ENCODE data around the gene CX3CR1. TPM values are rescaled to one million over a fixed set of nuclear protein-coding genes. Genes with fewer than 3 reads are reported as not detected.

The CX3CR1 gene
- polyA plus RNA-seq, 4 donors, result 0.06 to 3.7 TPM; not detected in 2

DNA sequence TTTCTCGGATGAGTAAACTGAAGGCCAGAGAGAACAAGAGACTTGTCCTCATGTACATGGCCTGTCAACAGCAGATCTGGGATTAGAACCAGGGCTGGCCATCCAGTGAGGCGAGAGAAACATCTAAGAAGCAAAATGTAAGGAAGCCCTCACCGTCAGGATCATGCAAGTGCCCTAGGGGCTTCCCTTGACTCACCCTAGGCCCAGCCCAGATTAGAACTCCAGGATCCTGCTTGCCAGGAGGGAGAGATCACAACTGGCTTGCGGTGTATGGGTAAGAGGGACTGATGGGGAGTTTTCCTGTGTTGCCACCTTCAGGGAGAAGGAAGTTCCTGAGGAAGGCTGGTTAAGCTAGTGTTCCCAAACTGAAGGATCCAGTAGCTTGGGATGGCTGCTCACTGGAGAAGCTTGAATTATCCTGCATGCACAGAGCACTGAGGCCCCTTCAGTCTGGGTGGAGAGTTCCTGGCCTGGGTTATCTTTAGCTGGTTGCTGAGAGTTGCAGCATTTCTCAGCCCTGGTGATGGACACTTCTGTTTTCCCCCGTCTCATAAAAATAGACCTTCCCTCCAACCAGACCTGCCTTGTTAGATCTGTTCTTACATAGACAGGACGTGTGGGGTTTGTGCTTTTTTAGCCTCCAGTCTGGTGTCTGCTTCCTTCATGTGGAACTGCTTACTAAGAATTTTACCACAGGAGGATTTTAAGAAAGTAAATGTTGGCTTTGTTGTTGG lies 59.3 kb downstream of the CX3CR1 start:
- H3K4me3 ChIP-seq (ENCODE audit: low read depth in 1 of 3, low read length in 3 of 3), result no peak overlapping the region
- 64 to 71% (median 69%) methylated on average over 6 of the region's 6 CpGs for WGBS, 3 donors
- DNase-seq (no peak), FAIRE-seq (no peak)
- no peaks in the 10 kb centered on the region for H3K4me1 ChIP-seq (ENCODE audit: control insufficient read depth in 3 of 3, insufficient read depth in 2 of 3, low read depth in 1 of 3, low read length in 2 of 3)
- H3K9me3 ChIP-seq (ENCODE audit: control insufficient read depth in 2 of 2, insufficient read depth in 1 of 2, low read depth in 1 of 2, low read length in 1 of 2), result no peaks in the 10 kb centered on the region
- H3K36me3 ChIP-seq (ENCODE audit: control insufficient read depth in 3 of 3, insufficient read depth in 2 of 3, low read depth in 1 of 3, low read length in 3 of 3), result no peaks in the 10 kb centered on the region
- peaks cover 0 to 5% (median 0%) of the 10 kb centered on the region in 3 donors for H3K27me3 ChIP-seq (ENCODE audit: control insufficient read depth in 3 of 3, insufficient read depth in 3 of 3, low read length in 3 of 3)
- H3K27ac ChIP-seq (ENCODE audit: low read depth in 1 of 3, low read length in 2 of 3), result no peak overlapping the region

DNA sequence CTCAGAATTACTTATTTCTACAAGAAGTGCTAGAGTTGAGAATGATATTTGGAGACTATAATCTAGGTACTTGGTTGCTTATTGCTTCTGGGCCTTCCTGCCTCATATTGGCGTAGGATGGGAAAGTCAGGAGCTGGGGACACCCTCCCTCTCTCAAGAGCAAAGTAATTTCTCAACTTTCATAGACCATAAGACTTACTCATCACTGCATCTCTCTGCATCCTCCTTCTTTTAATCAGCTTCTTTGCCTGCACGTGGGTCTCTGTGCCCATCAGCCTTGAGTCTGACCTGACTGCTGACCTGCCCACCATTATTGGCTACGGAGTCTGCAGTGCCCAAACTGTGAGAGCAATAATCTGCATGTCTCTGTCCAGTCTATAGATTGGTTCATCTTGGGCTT lies 60.1 kb downstream of the CX3CR1 start:
- no peak for FAIRE-seq
- no peak for DNase-seq
- no peaks in the 10 kb centered on the region for H3K4me1 ChIP-seq (ENCODE audit: control insufficient read depth in 3 of 3, insufficient read depth in 2 of 3, low read depth in 1 of 3, low read length in 2 of 3)
- WGBS, 3 donors, result 80 to 88% (median 86%) methylated on average over 3 of the region's 3 CpGs
- no peak overlapping the region for H3K4me3 ChIP-seq (ENCODE audit: low read depth in 1 of 3, low read length in 3 of 3)
- H3K27ac ChIP-seq (ENCODE audit: low read depth in 1 of 3, low read length in 2 of 3), result no peak overlapping the region
- H3K9me3 ChIP-seq (ENCODE audit: control insufficient read depth in 2 of 2, insufficient read depth in 1 of 2, low read depth in 1 of 2, low read length in 1 of 2), result no peaks in the 10 kb centered on the region
- peaks cover 0 to 5% (median 0%) of the 10 kb centered on the region in 3 donors for H3K27me3 ChIP-seq (ENCODE audit: control insufficient read depth in 3 of 3, insufficient read depth in 3 of 3, low read length in 3 of 3)
- no peaks in the 10 kb centered on the region for H3K36me3 ChIP-seq (ENCODE audit: control insufficient read depth in 3 of 3, insufficient read depth in 2 of 3, low read depth in 1 of 3, low read length in 3 of 3)

DNA sequence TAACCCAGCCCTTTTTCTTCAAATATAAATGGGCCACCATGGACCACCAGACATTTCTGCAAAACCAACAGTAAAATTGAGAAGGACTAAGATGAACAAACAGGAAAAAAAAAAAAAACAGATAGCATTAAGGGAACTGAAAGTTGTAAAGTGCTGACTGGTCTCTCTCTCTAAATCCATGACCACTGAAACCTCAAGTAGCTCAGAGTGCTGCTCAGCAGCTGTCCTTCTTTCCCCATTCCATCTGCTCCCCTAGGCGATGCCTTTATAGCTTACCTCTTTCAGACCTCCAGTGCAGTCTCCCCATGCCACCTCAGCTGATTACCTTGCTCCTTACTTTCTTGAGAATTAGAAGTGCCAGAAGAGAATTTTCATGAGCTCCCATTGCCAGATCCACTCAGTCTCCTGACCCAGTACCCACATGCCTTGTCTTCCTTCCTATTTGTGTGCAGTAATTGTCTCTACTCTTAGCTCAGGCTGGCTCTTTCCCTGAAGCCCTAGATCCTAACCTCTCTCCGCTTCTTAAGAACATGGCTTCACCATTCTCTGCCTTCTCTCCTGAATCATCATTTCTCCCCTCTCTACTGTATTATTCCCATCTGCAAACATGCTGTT lies 63.6 kb downstream of the CX3CR1 start:
- Histone ChIP-seq H3K9me3 (ENCODE audit: control insufficient read depth in 2 of 2, insufficient read depth in 1 of 2, low read depth in 1 of 2, low read length in 1 of 2) (no peaks in the 10 kb centered on the region), H3K4me3 (ENCODE audit: low read depth in 1 of 3, low read length in 3 of 3) (no peak overlapping the region), H3K4me1 (ENCODE audit: control insufficient read depth in 3 of 3, insufficient read depth in 2 of 3, low read depth in 1 of 3, low read length in 2 of 3) (no peaks in the 10 kb centered on the region), H3K27me3 (ENCODE audit: control insufficient read depth in 3 of 3, insufficient read depth in 3 of 3, low read length in 3 of 3) (peaks cover 0 to 5% (median 0%) of the 10 kb centered on the region in 3 donors), H3K36me3 (ENCODE audit: control insufficient read depth in 3 of 3, insufficient read depth in 2 of 3, low read depth in 1 of 3, low read length in 3 of 3) (no peaks in the 10 kb centered on the region), H3K27ac (ENCODE audit: low read depth in 1 of 3, low read length in 2 of 3) (no peak overlapping the region)
- 64 to 97% (median 75%) methylated on average over 2 of the region's 2 CpGs for WGBS, 3 donors
- FAIRE-seq (no peak), DNase-seq (no peak)

DNA sequence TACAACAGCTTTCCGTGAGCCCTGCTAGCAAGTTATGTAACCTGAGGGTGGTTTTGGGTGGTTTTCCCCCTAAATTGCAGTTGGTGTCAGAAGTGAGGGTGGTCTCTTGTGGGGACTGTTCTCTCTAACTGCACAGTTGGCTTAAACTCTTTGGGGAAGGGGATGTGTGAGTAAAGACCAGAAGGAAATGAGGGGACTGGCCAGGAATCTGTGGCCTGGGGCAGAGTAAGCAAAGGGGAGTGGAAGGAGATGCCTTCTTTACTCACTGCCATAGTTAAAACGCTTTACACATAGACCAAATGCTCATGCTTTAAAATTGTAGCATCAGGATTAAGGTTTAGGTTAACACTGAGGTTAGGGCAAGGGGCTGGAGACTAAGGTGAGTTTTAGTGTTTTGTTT lies 66.2 kb downstream of the CX3CR1 start:
- no peak overlapping the region for H3K27ac ChIP-seq (ENCODE audit: low read depth in 1 of 3, low read length in 2 of 3)
- peaks cover 0 to 3% (median 0%) of the 10 kb centered on the region in 3 donors for H3K27me3 ChIP-seq (ENCODE audit: control insufficient read depth in 3 of 3, insufficient read depth in 3 of 3, low read length in 3 of 3)
- no peaks in the 10 kb centered on the region for H3K36me3 ChIP-seq (ENCODE audit: control insufficient read depth in 3 of 3, insufficient read depth in 2 of 3, low read depth in 1 of 3, low read length in 3 of 3)
- H3K4me1 ChIP-seq (ENCODE audit: control insufficient read depth in 3 of 3, insufficient read depth in 2 of 3, low read depth in 1 of 3, low read length in 2 of 3), result no peaks in the 10 kb centered on the region
- no peak overlapping the region for H3K4me3 ChIP-seq (ENCODE audit: low read depth in 1 of 3, low read length in 3 of 3)
- DNase-seq (no peak), FAIRE-seq (no peak)
- H3K9me3 ChIP-seq (ENCODE audit: control insufficient read depth in 2 of 2, insufficient read depth in 1 of 2, low read depth in 1 of 2, low read length in 1 of 2), result no peaks in the 10 kb centered on the region
- WGBS, 3 donors, result 72 to 79% (median 74%) methylated on average over 2 of the region's 2 CpGs

Other genes with a start within 250 kb of the CX3CR1 start
- 1 to 10 TPM in 1 of 4 donors, under 1 TPM in 1, not detected in 2; 0.32 to 3.9 TPM for gene SCN11A, start 228.1 kb downstream of the CX3CR1 start, polyA plus RNA-seq
- 10 to 100 TPM; 15.7 to 42.3 (median 18.8) TPM for gene WDR48, start 228.0 kb downstream of the CX3CR1 start, polyA plus RNA-seq
- gene GORASP1, start 172.4 kb downstream of the CX3CR1 start, polyA plus RNA-seq, result 10 to 100 TPM; 30.5 to 60.0 (median 42.4) TPM
- gene TTC21A, start 172.4 kb downstream of the CX3CR1 start, polyA plus RNA-seq, result 10 to 100 TPM in 2 of 4 donors, 1 to 10 TPM in 2; 1.7 to 12.7 (median 7.0) TPM
- 10 to 100 TPM; 15.1 to 34.3 (median 18.8) TPM for gene CSRNP1, start 126.4 kb downstream of the CX3CR1 start, polyA plus RNA-seq
- 1 to 10 TPM in 2 of 4 donors, under 1 TPM in 2; 0.15 to 5.4 (median 1.0) TPM for gene XIRP1, start 87.4 kb downstream of the CX3CR1 start, polyA plus RNA-seq
- under 1 TPM in 1 of 4 donors, not detected in 3; 0.09 TPM for gene CCR8, start 49.7 kb upstream of the CX3CR1 start, polyA plus RNA-seq
- gene SLC25A38, start 103.3 kb upstream of the CX3CR1 start, polyA plus RNA-seq, result 10 to 100 TPM; 17.3 to 42.9 (median 30.8) TPM
- 1,000 to 10,000 TPM in 3 of 4 donors, 100 to 1,000 TPM in 1; 893 to 2,034 (median 1,393) TPM for gene RPSA, start 126.7 kb upstream of the CX3CR1 start, polyA plus RNA-seq
- under 1 TPM in 3 of 4 donors, not detected in 1; under 0.01 to 0.37 (median 0.09) TPM for gene MOBP, start 187.6 kb upstream of the CX3CR1 start, polyA plus RNA-seq